Erythroblast (primary cell): Measurements from ENCODE around the gene CACNG7.

Experiments
- GATA1 ChIP-seq: IDR thresholded peaks from 2 replicates; pipeline ENCODE4 v1.6.1; 2011; ENCODE audit warnings: low read depth, mild to moderate bottlenecking, control low read depth, low read length, moderate library complexity
- POLR2A ChIP-seq: IDR thresholded peaks from 2 replicates; pipeline ENCODE4 v1.6.1; 2011; ENCODE audit warnings: mild to moderate bottlenecking, low read length

DNA sequence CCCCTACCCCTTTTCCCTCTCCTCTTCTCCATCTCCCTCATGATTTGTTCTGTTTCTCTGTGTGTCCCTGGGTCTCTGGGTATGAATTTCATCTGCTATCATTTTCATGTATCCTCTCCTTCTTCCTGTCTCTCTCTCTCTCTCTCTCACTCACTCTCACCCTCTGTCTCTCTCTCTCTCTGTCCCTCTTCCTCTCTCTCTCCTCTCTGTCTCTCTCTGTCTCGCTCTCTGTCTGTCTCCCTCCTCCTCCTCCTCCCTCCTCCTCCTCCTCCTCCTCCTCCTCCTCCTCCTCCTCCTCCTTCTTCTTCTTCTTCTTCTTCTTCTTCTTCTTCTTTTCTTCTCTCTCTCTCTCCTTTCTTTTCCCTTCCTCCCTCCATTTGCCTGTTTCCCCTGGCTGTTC lies 3.3 kb upstream of the CACNG7 start:
- TF ChIP-seq POLR2A (no peak), GATA1 (no peak)
